GM10847 (cell line): ENCODE measurements around the gene LENG8.

Experiments
- POLR2A ChIP-seq: IDR thresholded peaks from 2 replicates; pipeline ENCODE4 v1.6.1; 2011; ENCODE audit not compliant: insufficient read length; ENCODE audit errors: extremely low read depth

The LENG8 gene

GRCh38 chr19:54480051-54480450 is 31.1 kb downstream of the LENG8 start:
- no peak for TF ChIP-seq POLR2A

GRCh38 chr19:54481326-54481930 is 32.4 kb downstream of the LENG8 start:
- TF ChIP-seq POLR2A, result no peak

- TF ChIP-seq POLR2A, result no peak
Observed at GRCh38 chr19:54482889-54483288, 33.9 kb downstream of the LENG8 start.

DNA sequence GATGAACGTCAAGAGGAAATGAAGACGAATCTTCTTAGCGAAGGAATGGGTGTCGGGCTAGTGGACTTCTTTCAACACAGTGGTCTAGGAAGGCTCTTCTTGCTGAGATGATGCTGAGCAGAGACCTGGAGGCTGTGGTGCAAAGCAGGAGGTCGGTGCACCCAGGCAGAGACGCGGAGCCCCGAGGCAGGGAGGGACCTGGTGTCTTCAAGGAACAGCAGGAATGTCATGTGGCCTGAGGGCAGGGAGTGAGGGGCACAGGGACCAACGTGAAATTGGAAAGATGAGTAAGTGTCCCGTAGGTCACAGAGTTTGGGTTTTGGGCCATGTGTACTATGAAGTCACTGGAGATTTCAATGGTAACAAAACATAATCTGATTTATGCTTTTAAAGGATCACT is 35.5 kb downstream of the LENG8 start:
- no peak for TF ChIP-seq POLR2A

GRCh38 chr19:54485851-54486250 is 36.9 kb downstream of the LENG8 start:
- no peak for TF ChIP-seq POLR2A

GRCh38 chr19:54489341-54489740 is 40.3 kb downstream of the LENG8 start:
- TF ChIP-seq POLR2A, result no peak

DNA sequence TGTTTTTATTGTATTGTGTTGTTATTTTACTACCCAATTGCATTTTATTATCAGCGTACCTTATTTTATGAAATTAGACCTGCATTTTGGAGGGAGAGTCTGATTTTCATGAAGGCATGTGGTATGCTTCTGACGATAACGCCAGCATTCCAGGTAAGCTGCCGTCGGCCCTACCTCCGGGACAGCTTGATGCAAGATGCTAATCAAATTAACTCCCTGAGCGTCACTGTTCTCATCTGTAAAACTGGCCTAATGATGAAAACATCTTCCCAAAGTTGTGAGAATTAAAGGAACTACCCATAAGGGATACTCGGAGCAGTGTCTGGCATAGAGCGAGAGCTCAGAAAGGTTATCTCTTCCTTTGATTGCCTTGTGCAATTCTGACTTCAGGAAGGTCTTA is 40.8 kb downstream of the LENG8 start:
- TF ChIP-seq POLR2A, result no peak

DNA sequence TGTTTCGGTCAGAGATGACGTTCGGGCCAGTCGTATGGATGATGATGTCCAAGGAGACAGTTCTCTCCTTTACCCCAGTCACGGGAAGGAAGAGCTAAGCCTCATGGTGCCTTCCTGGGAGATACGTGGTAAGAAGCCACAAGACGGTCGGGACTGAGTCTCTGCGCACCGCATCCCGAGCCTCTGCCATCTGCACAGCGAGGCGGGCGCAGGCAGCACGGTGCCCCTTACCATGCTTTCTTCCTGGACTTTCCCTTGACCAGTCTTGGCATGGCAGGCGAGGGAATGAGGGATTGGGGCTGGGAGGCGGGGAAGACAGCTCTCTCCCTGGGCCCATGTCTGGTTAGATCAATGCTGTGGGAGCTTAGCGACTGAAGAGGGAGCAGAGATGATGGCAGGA is 43.6 kb downstream of the LENG8 start:
- no peak for TF ChIP-seq POLR2A

- TF ChIP-seq POLR2A, result no peak
Observed at GRCh38 chr19:54493967-54494585, 45.1 kb downstream of the LENG8 start.

DNA sequence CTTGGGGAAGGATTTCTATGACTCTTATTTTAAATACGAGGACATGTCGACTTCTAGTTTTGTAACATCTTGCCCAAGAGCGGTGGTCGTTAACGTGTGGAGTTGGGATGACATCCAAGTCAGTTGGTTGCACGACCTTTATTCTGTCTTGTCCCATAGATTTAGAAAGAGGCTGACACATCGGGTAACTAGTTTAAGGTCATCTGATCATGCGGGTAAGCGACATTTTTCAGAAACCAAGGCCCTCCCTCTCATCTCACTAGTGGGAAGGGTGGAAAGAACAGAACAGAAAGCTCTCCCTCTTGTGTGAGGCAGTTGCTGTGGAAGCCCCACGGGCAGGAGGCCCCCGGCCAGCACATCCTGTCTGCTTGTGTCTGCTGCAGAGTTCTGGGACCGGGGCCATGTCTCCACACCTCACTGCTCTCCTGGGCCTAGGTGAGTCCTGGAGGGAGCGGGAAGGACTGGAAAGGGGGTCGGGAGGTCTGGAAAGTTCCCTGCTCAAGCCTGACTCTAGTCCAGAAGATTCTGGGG is 53.6 kb downstream of the LENG8 start, which contains the start of gene LAIR2:
Gene LAIR2 (plus strand): TSS at position 314 of the 531 bp plus-strand sequence. CDS start 88 bp downstream, at position 402.
- no peak for TF ChIP-seq POLR2A

- TF ChIP-seq POLR2A, result no peak
Observed at GRCh38 chr19:54506079-54506478, 57.1 kb downstream of the LENG8 start.

- TF ChIP-seq POLR2A, result no peak
Observed at GRCh38 chr19:54507824-54508223, 58.8 kb downstream of the LENG8 start.
